GM20000 (cell line): ENCODE results near the gene RBM6.
"Not testable (repeated sequence)": the region's sequence is repeated elsewhere in the genome, so short reads cannot be mapped to it uniquely, and the experiment has no call there.

Experiments used
- DNase-seq: peaks from one replicate; pipeline ENCODE4 v3.0.0; 2012; ENCODE audit warnings: low spot score
- CTCF ChIP-seq: IDR thresholded peaks from 2 replicates; pipeline ENCODE4 v1.5.1; 2012; ENCODE audit warnings: mild to moderate bottlenecking, control low read depth; ENCODE audit errors: extremely low read depth, missing control alignments

The RBM6 gene

DNA sequence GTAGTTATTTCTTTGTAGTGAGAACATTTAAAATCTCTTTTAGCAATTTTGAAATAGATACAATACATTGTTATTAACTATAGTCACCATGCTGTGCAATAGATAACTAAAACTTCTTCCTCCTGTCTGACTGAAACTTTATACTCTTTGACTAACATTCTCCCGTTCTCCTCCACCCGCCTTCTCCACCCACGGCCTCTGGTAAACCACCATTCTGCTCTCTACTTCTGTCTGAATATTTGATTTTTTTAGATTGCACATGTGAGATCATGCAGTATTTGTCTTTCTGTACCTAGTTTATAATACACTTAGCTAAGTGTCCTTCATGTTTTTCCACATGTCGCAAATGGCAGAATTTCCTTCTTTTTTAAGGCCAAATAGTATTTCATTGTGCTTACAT, 76.0 kb downstream of the RBM6 start:
- TF ChIP-seq CTCF: no peak

GRCh38 chr3:50028346-50028745, 88.4 kb downstream of the RBM6 start:
- DNase-seq: no peak
- no peak for TF ChIP-seq CTCF

More for the DNA sequence above, 76.0 kb downstream of the RBM6 start:
- DNase-seq: no peak

- DNase-seq: not testable (repeated sequence)
These were observed 91.3 kb downstream of the RBM6 start for GRCh38 chr3:50031201-50031600.

- DNase-seq: no peak
- TF ChIP-seq CTCF: no peak
These were observed 105.0 kb downstream of the RBM6 start for GRCh38 chr3:50044976-50045375.

- no peak for DNase-seq
These were observed 107.5 kb downstream of the RBM6 start for GRCh38 chr3:50047426-50047825.

DNA sequence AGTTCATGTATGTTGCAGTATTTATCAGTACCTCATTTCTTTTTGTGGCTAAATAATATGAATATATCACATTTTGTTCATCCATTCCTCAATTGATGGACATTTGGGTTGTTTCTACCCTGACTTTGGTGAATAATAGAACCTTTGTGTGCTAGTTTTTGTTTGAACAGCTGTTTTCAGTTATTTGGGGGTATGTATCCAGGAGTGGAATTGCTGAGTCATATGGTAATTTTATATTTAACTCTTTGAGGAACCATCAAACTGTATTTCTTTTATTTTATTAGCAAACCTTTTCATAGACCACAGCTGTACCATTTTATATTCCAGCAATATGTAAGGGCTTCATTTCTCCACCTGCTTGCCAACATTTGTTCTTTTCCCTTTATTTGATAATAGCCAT, 110.4 kb downstream of the RBM6 start:
- no peak for DNase-seq
- no peak for TF ChIP-seq CTCF

More at GRCh38 chr3:50047426-50047825, 107.5 kb downstream of the RBM6 start:
- no peak for TF ChIP-seq CTCF

GRCh38 chr3:50057756-50058155, 117.8 kb downstream of the RBM6 start:
- TF ChIP-seq CTCF: no peak
- no peak for DNase-seq

- no peak for TF ChIP-seq CTCF
- DNase-seq: no peak
These were observed 128.2 kb downstream of the RBM6 start for GRCh38 chr3:50068134-50068533.
